OCI-M2 (cell line): ENCODE results near the gene GLIPR1.
"Not testable (repeated sequence)": the region's sequence is repeated elsewhere in the genome, so short reads cannot be mapped to it uniquely, and the experiment has no call there.

Source experiments
- DNase-seq: peaks from one replicate; lab custom pipeline; 2025; ENCODE audit not compliant: unreplicated experiment; lab: John Stamatoyannopoulos, UW

GLIPR1 gene

DNA sequence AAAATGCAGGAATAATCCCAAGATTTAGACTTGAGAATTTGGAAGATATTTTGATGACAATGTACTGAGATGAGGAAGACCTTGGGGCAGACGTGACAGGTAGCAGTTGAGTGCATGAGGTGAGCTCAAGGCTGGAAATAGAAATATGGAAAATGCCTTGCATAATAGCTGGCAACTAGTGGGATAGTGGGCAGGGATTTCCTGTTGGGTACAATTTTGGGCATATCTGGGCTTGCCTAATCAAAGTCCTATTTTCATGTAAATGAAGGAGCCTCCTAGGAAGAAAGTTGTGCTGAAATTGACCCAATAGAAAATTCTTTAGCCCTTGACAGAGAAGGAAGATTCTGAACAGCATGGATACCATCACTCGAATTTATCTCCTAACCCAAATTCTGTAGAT, 6.4 kb upstream of the GLIPR1 start:
- no peak for DNase-seq

DNA sequence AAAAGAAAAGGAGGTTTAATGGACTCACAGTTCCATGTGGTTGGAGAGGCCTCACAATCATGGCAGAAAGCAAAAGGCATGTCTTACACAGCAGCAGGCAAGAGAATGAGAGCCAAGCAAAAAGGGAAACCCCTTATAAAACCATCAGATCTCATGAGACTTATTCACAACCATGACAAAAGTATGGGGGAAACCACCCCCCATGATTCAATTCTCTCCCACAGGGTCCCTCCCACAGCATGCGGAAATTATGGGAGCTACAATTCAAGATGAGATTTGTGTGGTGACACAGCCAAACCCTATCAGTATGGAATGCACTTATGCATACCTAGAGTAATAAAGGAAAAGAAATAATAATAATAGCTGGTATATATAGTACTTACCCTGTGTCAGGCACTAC, 4.5 kb upstream of the GLIPR1 start:
- no peak for DNase-seq

DNA sequence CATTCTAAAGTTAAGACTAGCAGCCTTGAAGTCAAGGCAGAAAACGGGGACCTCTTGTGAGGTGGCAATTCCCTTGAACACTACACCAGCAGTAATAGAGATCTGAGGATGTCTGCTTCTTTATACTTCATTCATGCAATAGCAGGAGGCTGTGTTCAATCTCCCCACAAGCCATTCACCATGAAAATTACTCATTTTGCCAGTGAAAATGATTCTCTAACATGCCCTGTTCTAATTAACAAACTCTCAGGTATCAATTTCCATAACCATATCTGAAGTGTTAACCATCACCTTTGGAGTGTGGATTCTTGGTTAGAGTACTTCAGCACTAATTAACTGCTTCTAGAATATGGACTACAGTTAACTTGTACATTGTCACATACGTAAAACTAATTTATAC, 3.4 kb upstream of the GLIPR1 start:
- DNase-seq, result no peak

DNA sequence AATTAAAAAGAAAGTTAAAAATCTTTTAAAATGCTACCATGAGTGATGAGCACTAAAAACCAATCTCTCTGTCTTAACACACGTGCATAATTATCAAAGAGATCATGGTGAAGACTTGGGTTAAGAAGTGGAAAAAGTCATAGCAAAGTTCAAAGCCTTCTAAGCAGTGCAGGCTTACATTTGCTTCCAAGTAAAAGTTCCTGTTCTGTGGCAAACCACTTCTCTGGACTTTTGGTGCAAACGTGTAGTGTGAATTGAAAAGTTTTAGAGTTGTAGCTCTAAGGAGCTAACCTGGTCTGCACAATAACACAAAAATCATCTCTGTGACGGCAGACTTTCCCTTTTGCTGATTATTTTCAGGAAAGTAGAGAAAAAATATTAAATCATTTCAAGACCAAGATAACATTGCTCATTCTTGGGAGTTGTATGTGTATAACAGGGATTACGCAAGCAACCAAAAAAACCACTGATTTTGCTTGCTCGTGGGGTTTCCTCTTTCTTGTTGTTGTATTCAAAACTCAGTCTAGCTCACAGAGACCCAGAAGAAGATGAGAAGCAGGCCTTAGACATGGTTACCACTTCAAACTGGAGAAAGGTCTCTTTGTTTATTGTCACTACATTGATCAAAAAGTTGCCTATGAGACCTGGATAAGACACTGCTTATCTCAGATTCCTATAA, 2.3 kb upstream of the GLIPR1 start:
- DNase-seq, result no peak

DNA sequence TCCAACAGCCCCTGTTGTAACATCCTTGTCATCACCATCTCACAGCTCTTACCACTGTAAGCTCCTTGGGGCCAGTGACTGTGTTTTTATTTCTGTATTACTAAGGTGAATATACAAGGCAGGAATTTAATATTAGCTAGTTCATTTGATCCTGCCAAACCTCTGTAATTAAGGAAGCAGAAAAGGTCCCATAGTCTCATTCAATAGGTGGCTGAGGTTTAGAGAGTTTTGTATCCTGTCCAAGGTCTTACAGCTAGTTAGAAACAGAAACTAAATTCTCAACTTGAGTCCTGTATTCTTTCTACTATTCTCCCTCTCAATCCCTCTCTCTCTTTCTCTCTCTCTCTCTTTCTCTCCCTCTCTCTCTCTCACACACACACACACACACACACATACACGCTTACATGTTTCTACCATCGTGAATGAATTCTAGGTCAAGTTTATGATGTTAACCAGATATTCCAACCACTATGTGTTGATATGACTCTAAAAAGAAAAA, 543 bp upstream of the GLIPR1 start:
- no peak for DNase-seq

DNA sequence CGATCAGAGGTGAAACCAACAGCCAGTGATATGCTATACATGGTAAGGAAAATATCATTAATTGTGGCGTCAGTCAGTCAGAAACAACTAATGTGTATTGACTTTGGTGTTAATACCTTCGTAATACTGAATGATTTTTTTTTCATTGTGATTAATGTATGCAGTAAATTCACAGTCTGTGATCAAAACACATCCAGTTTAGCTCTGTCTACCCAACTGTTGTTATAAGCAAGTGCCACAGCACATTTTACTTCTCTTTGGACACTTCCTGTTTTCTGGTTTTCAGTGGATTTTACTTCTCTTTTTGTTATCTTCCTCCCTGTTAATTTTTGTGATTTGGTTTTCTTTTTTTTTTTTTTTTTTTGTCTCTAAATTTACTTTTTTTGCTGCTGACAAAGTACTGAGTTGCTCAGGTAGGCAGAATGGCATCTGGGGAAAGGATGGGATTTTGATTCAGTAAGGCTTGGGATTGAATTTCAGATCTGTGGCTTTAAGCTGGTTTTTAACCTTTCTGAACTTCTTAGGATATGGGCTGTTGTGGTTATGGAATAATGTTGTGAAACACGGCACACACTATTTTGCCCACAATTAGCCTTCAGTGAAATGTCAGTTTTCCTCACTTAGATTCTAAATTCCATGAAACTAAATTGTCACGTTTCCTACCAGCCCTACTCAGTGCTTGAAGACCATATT, 604 bp downstream of the GLIPR1 start:
- no peak for DNase-seq

DNA sequence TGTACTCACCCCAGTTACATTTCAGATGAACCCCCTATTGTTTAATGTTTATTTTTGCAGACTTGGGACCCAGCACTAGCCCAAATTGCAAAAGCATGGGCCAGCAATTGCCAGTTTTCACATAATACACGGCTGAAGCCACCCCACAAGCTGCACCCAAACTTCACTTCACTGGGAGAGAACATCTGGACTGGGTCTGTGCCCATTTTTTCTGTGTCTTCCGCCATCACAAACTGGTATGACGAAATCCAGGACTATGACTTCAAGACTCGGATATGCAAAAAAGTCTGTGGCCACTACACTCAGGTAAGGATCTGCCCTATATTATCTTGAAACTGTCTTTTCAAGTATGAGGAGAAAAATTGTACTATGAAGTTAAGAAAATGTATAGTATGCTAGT, 1.2 kb downstream of the GLIPR1 start:
- DNase-seq, result no peak

DNA sequence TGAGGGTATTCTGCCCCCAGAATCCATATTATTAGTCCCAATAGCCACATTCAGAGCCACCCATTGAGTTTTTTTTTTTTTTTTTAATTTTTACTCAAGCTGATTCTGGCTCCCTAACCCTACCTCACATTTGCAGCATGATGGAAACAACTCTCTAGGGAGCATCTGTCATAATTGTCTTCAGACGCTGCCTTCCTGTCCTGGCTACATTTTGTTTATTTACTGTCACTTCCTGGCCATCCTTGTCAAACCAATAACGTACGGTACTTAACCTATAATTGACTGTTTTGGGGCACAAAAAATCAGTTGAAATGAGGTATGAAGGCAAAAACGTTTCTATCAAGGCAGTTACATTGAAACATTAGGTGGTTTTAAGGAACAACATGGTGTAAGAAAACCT, 2.1 kb downstream of the GLIPR1 start:
- DNase-seq, result no peak

DNA sequence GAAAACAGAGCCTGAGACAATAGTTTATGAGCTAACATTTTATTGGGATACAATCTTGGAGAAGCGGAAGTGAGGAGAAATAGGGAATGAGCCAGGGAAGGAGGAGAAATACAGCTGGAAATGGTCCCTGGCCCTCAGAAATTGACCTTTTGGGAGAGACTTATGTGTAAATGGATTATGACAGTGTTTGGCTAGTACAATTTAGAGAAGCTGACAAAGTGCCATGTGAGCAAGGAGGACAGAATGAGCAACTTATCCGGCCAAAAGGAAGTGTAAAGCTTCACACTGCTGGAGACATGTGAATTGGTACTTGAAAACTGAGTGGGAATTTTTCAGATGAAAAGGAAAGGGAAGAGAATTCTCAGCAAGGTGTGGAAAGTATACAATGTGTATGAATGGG, 2.9 kb downstream of the GLIPR1 start:
- DNase-seq, result no peak

DNA sequence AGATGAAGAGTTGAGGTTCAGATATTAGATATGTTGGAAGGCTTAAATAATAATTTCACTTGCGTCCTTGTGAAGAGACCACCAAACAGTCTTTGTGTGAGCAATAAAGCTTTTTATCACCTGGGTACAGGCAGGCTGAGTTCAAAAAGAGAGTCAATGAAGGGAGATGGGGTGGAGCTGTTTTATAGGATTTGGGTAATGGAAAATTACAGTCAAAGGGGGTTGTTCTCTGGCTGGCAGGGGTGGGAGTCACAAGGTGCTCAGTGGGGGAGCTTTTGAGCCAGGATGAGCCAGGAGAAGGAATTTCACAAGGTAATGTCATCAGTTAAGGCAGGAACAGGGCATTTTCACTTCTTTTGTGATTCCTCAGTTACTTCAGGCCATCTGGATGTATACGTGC, 3.9 kb downstream of the GLIPR1 start:
- not testable (repeated sequence) for DNase-seq

DNA sequence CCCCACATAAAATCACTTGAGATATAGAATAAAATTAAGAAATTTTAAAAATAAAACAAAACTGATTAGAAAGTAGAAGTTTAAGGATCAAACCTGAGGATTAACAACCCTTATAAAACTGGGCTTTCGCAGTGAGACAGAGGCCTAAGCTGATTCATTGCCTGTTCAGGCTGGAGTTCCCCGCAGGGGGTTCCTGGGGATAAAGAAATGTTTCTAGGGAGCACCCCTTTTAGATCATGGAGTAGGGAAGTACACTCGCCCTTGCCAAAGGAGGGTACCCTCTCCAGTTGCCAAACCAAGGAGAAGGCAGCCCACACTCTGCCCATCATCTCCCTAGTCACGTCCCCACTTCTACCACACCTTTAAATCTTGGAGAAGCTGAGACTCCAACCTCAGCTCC, 6.8 kb downstream of the GLIPR1 start:
- DNase-seq, result no peak

DNA sequence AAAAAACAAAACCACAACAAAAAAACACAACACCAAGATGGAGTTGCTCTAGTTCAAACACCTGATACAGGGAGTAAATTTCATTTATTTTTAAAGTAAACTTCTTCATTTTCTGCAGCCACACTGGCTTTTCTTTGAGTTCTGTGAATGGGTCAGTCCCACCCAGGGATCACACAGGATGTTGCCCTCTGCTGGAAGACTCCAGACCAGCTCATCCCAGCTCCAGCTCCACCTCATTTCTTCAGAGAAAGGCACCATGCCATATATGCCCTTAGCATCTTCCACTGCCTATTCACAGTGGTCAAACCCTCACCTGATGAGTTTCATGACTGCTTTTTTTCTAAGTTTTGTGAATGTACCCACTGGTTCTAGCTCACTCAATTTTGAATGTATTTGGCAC, 8.0 kb downstream of the GLIPR1 start:
- DNase-seq, result no peak

DNA sequence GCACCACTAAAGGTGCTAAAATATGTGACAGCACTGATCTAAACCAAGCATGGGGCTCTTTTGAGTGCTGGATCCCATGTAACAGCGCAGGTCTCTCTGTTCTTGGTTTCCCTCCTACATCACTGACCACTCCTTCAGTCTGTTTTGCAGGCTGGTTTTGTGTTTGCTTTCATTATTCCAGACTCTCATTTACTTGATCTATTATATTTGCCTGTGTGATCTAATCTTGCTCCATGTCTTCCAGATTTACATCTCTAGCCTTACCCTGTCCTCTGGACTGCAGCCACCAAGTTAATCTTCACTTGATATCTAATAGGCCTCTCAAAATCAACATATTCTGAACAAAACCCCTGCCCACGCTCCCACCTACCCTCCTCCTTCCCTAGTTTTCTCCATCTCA, 8.6 kb downstream of the GLIPR1 start:
- DNase-seq, result no peak

DNA sequence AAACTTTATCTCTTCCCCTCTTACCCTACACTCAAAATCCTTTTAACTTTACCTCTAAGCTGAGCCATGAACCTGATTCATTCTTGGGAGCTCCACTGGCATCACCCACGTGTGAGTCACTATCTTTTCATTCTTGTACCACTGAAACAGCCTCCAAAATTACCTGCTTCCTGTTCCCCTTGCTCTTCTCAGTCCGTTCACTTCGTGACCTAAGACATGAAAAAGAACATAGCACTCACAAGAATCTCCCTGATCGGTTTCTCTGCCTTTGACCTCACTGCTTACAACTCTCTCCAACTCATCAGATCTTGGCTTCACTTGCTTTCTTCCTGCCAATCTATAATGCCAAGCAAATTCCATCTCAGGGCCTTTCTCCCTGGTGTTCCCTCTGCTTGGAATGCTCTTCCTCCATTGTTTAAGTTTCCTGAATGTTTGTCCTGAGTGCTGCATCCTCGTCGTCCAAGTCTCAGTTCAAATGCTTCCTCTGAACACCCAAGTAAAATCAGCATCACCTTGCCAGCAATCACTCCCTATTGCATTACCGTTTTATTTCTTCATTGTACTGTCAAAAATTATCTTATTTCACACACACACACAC, 9.2 kb downstream of the GLIPR1 start:
- DNase-seq, result no peak

DNA sequence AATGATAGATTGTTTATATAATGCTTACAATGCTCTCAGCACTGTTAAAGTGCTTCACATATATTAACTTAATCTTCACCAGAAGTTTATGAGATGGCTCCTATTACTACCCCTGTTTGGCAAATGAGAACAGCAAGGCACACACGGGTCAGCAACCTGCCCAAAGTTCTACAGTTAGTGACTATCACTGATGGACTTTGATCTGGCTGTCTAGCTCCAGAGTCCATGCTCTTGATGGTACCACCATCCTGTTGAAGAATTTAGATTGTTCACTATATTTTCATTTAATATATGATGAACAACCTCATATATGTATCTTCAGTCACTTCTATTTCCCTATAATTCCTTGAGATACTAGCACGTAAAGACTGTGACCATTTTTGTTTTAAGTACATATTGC, 10.6 kb downstream of the GLIPR1 start:
- no peak for DNase-seq

DNA sequence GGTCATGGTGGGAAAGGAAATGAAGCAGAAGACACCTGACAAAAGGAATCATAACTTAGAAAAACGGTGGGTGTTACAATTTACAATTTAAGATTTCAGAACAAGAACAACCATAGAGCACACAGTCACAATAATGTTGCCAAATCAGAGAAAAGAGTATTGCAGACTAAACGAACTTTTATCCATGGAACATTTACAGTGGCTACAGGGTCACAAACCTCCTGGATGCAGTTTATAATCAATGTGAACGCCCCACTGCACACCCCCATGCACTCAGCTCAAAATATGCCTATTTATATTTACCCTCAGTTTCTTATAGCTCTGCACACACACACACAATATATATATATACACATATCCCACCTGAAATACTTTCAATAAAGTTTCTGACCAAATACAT, 22.9 kb downstream of the GLIPR1 start:
- no peak for DNase-seq

DNA sequence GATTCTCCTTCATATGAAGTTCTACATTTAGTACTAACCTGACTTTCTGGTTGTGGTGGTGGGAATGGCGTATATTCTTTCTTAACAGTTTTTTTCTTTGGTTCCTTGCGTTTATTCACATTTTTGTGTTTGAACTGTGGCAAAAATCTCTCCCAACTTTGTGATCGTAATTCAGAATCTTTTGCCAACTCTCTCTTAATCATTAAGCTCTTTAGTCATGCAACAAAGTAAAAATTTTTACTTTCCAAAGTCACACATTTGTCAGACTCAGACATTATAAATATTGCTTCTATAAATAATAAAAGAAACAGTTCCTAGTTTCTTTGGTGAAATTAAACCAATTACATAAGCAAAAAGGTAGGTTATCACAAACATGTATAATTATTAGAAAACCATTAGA, 23.3 kb downstream of the GLIPR1 start:
- no peak for DNase-seq

DNA sequence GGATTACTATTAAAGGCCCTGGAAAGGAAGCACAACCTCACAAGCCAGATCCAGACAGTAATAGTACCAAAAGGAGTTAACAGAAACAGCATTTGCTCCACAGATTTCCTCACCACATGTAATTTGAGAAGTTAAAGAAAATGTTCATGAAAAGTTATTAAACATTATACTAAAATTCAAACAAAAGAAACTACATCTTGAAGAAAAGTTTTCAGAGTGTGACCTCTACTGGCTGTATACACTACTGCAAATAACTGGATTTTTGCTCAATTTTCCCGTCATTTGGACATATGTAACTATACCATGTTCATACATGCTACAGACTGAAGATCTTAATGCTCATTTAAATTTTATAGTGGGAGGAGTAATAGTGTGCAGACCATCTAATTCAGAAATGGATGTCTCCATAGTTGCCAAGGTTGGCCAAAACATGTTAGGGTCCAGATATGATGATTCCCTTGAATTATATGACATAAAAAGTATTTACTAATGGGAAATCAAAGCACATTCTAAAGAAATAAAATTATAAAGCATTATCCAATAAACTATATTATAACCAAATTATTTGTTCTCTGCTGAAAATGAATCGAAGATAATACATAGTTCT, 25.3 kb downstream of the GLIPR1 start:
- no peak for DNase-seq

DNA sequence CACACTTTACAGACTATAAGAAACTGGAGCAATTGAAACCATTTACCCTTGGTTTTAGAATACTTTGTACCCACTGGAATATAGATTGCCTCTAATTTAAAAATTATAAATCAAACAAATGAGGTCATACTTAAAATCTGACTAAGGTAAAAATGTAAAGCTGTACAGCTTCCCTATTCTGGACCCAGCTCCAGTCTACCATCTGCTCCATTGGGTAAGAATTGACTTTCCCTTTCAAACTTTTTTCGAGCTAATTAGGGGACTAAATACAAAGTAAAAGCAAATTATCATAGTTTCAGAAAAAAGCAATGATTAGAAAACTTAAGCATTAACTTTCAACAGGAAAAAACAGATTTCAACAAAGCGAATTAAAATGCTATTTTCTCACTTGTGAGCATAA, 26.5 kb downstream of the GLIPR1 start:
- no peak for DNase-seq

DNA sequence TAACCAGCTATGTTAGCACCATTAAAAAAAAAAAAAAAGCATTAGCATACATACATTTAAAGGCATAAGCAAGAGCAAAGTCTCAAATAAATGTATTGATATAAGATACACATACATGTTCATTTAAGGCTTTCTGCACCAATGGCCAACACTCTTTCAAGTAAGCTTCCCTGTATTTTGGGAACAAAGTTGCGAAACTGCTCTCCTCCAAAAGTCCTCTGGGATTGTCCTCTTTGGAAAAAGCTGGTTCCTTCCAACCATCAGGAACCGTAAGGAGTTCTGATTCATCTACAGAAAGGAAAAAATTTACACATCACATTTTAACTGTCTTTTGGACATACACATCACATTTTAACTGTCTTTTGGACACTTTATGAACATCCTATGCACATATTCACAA, 27.6 kb downstream of the GLIPR1 start:
- no peak for DNase-seq

DNA sequence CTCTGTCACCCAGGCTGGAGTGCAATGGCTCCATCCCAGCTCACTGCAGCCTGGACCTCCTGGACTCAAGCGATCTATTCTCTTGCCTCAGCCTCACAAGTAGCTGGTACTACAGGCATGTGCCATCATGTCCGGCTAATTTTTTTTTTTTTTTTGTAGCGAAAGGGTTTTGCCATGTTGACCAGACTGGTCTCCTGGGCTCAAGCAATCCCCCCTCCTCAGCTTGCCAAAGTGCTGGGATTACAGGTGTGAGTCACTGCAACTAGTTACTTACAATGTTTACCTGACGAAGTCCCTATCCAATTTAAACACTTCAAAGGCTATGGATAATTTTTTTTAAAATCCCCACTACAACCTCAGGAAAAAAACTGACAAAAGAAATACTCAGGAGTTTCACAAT, 29.1 kb downstream of the GLIPR1 start:
- DNase-seq, result no peak
